NCI-H1436 (cell line): Measurements from ENCODE around the gene TNK2.
A peak's percentile ranks its signal among the peaks of the same experiment; 100 is the strongest.
"Not testable (repeated sequence)": the region's sequence is repeated elsewhere in the genome, so short reads cannot be mapped to it uniquely, and the experiment has no call there.

Source experiments
- DNase-seq: peaks from one replicate; lab custom pipeline; 2025; lab: John Stamatoyannopoulos, UW

The TNK2 gene

DNA sequence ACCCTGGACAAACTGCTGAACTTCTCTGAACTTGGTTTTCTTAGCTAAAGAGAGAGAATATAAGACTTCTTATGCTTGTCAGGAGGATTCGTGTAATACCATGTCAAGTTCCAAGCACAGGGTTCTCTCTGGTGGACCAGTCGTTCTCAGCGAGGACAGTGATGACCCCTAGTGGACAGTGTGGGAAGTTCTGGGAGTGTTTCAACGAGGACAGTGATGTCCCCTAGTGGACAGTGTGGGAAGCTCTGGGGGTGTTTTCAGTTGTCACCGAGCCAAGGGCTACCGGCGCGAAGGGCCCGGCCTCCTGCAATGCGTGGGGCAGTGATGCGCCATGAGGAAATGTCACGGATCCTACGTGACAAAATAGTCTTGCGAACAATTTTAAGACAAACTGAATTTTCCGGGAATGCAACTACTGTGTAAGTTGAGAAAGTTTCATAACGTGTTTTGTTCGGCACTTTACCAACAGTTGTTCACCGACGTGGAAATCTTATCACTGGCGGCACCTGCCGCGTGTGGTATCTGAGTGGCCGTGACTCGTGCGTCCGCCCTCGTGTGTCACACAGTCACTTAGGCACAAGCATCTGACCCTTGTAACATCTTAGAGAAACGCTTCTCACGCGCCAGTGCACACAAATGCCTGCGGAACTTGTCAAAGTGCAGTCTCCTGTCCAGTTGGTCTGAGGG, 57.4 kb downstream of the TNK2 start:
- DNase-seq, result peak; percentile 94

DNA sequence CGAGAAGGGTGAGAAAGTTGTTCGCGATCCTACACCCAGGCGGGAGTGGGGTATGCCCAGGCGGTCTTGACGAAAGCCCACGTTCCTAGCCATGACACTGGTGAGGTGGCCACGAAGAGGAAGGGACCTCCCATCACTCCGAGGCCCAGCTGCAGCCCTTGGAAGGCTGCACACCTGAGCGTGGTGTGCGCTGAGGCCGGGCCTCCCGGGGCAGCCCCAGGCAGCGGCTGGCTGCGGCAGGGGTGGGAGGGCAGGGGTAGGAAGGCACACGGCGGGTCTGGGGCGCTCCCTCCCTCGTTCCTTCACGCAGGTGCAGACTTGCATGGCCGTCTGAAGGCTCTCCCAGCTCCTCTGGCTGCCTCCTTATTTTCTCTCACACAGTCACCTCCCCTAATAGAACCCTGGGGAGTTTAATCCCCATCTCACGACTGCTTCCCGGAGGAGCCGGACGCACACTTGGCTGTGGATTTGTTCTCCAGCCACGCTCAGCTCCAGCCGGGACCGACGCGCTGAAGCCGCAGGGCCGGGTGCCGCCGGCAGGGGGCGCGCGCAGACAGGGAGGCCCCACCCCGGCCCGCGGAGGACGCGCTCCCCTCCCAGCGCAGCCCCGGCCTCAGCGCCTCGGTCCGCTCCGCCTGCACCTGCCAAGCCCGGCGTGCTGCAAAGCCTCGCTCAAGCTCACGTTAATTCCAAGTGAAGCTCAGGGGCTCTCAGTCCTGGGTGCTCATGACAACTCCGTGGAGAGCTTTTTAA, 58.9 kb downstream of the TNK2 start:
- DNase-seq, result peak; percentile 24

GRCh38 chr3:195847055-195847950, 61.0 kb downstream of the TNK2 start:
- DNase-seq, result no peak

- no peak for DNase-seq
Measured at GRCh38 chr3:195845483-195845882, 62.9 kb downstream of the TNK2 start.

GRCh38 chr3:195844671-195845218, 63.6 kb downstream of the TNK2 start:
- no peak for DNase-seq

DNA sequence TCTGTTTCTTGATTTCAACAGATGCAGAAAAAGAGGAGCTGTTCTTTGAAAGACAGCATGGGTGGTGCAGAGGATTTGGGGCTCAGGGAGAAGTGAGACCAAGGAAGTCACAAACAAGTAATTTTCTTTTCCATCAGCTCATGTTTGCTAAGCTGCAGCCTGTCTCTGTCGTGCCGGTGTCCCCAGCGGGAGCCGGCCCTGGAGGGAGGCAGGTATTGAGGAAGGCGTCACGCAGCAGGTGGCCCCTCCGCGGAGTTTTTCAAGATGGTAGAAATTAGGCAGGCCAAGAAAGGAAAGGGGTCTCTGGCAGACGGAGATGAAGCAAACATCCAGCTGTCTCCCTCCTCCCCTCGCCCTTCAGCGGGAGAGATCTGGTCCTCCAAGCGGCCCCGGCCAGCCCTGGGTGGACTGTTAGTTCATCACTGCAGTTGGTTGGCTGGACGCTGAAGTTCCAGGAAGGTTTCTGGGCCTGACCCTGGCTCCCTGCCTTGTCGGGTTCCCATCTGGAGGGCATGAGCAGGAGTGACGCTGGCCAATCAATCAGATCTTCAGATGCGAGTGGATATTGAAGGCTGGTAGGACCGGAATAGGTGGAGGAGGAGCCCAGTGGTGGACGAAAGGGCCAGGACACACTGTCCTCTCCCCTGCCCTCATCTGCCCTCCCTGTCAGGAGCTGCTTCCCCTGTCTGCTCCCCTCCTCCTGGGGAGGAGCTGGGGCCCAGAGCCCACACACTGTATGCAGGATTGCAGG, 68.9 kb downstream of the TNK2 start:
- DNase-seq, result peak; percentile 15

DNA sequence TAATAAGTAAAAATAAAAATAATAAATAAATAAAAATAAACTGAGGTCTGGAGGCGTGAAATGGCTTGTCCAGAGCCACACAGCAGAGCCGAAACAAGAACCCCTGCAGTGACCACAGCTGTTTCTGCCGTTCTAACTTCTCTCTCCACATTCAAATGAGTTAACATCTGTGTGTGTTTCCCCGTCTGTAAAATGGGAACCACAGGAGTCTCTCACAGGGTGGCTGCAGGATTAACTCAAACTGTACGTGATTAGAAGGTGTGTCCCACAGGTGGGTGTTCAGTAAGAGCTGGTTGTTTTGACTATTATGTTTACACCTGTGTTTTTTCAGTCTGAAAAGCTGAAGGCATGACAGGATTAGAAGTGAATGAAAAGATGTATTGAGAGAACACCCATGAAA, 69.6 kb downstream of the TNK2 start:
- no peak for DNase-seq

GRCh38 chr3:195836476-195837135, 71.7 kb downstream of the TNK2 start:
- no peak for DNase-seq

DNA sequence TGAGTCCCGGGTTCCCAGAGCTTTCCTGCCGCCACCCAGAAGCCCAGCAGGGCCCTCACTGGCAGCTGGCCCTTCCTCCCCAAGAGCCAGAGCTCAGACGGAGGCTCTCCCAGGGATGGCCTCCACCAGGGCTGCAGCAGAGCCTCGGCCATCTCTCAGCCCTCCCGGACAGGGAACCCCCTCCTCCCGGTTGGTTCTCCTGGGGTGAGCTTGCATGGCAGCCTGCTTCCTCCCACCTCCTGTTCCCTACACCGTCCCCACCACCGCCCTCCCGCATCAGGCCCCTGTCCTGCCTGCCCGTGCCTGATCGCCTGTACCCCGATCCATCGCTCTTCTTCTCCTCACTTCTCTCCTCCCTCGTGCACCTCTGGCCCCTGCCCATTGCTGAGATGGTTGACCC, 72.6 kb downstream of the TNK2 start:
- DNase-seq, result no peak

- DNase-seq, result no peak
Measured at GRCh38 chr3:195834675-195835583, 73.4 kb downstream of the TNK2 start.

DNA sequence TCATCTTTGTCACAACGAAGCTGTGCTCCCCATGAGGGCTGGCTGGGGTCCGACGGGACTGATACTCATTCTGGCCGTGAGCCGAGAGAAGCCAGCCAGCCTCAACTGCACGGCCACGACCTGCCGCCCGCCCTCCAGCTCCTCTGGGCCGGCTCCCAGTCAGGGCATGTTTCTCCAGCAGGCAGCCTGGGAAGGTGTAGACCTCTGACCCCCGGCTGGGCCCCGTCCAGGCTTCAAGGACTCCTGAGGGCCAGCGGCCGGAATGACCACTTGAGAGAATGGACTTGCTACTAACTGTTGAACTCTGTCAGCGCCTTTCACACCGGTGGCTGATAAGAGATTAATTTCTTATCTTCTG, 78.5 kb downstream of the TNK2 start:
- DNase-seq, result no peak

DNA sequence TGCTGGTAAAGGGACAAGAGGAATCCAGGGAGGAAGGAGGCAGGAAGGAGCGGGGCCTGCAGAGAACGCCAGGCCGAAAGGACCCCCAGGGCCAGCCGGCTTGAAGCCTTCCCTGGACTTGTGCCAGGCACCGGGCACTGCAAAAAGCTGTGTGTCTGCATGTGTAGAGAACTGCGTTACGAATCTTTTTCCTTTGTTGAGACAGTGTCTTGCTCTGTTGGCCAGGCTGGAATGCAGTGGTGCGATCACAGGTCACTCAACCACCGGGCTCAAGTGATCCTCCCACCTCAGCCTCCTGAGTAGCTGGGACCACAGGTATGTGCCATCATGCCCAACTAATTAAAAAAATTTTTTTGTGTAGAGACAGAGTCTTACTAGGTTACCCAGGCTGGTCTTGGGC, 79.6 kb downstream of the TNK2 start:
- DNase-seq, result no peak

DNA sequence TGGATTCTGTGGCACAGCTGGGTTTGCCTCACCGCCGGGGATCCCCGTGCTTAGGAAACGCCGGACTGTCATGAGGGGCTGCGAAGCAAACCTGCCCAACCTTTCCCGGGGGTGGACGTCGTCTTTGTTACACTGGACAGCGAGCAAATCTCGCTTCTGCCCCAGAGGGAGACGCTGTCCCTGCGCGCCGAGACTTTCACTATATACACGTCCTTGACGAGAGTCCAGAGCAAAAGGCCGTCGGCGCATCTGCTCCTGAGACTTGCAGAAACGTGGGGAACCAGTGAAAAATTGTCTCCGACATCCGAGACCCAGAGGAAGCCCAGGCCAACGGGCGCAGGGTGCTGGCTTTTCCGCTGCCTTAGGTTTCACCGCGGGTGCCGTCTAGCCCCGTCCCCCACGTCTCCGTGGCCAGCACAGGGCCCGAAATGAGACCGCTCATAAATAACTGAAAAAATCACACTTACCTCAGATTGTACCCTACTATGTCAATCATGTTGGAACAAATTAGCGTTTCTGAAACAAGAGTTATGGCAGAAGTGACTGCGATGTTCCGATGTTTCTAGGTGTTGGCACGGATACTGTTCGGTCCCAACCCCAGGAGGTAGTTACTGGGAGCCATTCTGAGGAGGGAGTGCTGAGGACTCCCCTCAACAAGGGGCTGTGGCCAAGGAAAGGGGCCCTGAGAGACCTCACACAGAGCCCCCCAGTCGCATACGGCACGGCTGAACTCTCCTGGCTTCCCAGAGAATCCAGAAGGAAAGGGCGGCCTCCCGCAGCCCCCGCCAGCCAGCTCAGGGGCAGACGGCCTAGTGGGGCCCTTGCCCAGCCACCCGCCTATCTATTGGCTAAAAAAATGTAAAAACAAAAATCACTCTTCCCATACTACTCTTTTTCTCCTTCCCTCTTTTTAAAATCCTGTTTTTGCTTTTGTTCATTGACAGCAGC, 82.2 kb downstream of the TNK2 start:
- no peak for DNase-seq

- no peak for DNase-seq
Measured at GRCh38 chr3:195825191-195825588, 83.2 kb downstream of the TNK2 start.

GRCh38 chr3:195824425-195825190, 83.7 kb downstream of the TNK2 start:
- DNase-seq, result not testable (repeated sequence)

- no peak for DNase-seq
Measured at GRCh38 chr3:195823999-195824398, 84.4 kb downstream of the TNK2 start.

- no peak for DNase-seq
Measured at GRCh38 chr3:195823280-195823679, 85.1 kb downstream of the TNK2 start.

DNA sequence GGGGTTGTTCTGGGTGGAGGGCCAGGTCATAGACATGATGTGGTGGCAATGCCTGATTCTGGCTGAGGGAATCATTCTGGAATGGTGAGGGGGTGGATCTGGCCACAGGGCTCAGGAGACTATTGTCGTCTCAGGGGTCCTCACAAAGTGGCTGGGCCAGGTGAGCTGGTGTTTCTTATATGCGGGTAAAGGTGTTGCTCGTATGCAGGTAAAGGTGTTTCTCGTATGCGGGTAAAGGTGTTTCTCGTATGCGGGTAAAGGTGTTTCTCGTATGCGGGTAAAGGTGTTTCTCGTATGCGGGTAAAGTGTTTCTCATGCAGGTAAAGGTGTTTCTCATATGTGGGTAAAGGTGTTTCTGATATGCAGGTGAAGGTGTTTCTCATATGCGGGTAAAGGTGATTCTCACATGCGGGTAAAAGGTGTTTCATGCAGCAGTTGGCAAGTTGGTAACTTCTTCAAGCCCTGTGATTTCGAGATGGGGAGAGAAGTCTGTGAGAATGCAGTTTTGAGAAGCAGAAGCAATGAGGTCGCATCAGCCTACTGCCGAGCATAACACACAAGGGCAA, 86.1 kb downstream of the TNK2 start:
- DNase-seq, result no peak
